Keratinocyte (primary cell): ENCODE measurements around the gene ASB13.

ENCODE experiments used
- EZH2 ChIP-seq: IDR thresholded peaks from one replicate; pipeline ENCODE4 v1.6.1; 2012; ENCODE audit warnings: inconsistent platforms, mild to moderate bottlenecking, low read length, moderate library complexity
- TF ChIP-seq, protein P1 (sequence below), 3 experiments: IDR thresholded peaks in 1 of 3; conservative IDR thresholded peaks in 1 of 3; optimal IDR thresholded peaks in 1 of 3; 2 replicates in 2 of 3; 3 replicates in 1 of 3; pipeline versions ENCODE3 to v1.5.1; 2011; ENCODE audit warnings: low read length in 3 of 3, mild to moderate bottlenecking in 3 of 3, moderate library complexity in 2 of 3, control low read depth in 1 of 3, inconsistent platforms in 1 of 3; ENCODE audit not compliant: insufficient read depth in 2 of 3; ENCODE audit errors: extremely low read depth in 1 of 3

DNA sequence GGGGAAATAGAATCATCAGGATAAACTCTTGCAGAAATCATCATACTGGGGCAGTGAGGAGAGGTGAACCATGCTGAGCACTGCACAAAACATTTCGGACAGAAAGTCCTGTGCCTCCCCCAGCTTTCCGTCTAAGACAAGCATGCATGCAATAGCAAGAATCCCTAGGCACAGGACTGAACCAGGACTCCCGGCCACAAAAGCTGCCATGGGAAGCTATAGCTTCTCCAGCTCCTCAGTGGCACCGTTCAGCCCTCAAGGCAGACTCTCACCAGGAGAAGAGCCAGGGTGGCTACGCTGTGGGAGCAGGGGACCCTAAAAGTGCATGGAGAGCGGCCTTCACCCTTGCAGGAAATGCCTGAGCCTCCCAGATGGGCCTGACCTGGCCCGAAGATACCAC, 70.8 kb downstream of the ASB13 start:
- TF ChIP-seq, protein P1, sequence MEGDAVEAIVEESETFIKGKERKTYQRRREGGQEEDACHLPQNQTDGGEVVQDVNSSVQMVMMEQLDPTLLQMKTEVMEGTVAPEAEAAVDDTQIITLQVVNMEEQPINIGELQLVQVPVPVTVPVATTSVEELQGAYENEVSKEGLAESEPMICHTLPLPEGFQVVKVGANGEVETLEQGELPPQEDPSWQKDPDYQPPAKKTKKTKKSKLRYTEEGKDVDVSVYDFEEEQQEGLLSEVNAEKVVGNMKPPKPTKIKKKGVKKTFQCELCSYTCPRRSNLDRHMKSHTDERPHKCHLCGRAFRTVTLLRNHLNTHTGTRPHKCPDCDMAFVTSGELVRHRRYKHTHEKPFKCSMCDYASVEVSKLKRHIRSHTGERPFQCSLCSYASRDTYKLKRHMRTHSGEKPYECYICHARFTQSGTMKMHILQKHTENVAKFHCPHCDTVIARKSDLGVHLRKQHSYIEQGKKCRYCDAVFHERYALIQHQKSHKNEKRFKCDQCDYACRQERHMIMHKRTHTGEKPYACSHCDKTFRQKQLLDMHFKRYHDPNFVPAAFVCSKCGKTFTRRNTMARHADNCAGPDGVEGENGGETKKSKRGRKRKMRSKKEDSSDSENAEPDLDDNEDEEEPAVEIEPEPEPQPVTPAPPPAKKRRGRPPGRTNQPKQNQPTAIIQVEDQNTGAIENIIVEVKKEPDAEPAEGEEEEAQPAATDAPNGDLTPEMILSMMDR (optimal IDR thresholded peaks at IDR 0.05 in 1 of 3, IDR thresholded peaks at IDR 0.05 in 1 of 3, conservative IDR thresholded peaks at IDR 0.05 in 1 of 3; ENCODE audit: extremely low read depth in 1 of 3, insufficient read depth in 2 of 3, low read length in 3 of 3), result no peak
- no peak for TF ChIP-seq EZH2
